Measurements from ENCODE around the gene IL9.

GRCh38 chr5:135846311-135846710 lies 49.3 kb downstream of the IL9 start:
- TF ChIP-seq CTCF (IDR thresholded peaks at IDR 0.05), result no peak
- TF ChIP-seq POLR2A (IDR thresholded peaks at IDR 0.05), result no peak
